ENCODE results near the gene MAP4K1.
"Not testable (repeated sequence)": the region's sequence is repeated elsewhere in the genome, so short reads cannot be mapped to it uniquely, and the experiment has no call there.

Gene MAP4K1

GRCh38 chr19:38632476-38633213 is 14.9 kb upstream of the MAP4K1 start:
- no peak overlapping the region for H3K4me3 ChIP-seq (replicated peaks; ENCODE audit: insufficient read depth, low read length)
- DNase-seq (ENCODE audit: low read depth in 1 of 2, low spot score in 1 of 2), result no peak
- H3K27me3 ChIP-seq (ENCODE audit: insufficient read depth, poor library complexity, severe bottlenecking), result no peaks in the 10 kb centered on the region
- H3K27ac ChIP-seq (replicated peaks), result no peak overlapping the region
- TF ChIP-seq SPI1 (IDR thresholded peaks at IDR 0.05; ENCODE audit: borderline replicate concordance, low read depth) (no peak), POLR2AphosphoS5 (IDR thresholded peaks at IDR 0.05; ENCODE audit: low read depth) (no peak), GABPA (IDR thresholded peaks at IDR 0.05; ENCODE audit: low read depth) (no peak)
- TF ChIP-seq, protein P1, sequence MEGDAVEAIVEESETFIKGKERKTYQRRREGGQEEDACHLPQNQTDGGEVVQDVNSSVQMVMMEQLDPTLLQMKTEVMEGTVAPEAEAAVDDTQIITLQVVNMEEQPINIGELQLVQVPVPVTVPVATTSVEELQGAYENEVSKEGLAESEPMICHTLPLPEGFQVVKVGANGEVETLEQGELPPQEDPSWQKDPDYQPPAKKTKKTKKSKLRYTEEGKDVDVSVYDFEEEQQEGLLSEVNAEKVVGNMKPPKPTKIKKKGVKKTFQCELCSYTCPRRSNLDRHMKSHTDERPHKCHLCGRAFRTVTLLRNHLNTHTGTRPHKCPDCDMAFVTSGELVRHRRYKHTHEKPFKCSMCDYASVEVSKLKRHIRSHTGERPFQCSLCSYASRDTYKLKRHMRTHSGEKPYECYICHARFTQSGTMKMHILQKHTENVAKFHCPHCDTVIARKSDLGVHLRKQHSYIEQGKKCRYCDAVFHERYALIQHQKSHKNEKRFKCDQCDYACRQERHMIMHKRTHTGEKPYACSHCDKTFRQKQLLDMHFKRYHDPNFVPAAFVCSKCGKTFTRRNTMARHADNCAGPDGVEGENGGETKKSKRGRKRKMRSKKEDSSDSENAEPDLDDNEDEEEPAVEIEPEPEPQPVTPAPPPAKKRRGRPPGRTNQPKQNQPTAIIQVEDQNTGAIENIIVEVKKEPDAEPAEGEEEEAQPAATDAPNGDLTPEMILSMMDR (IDR thresholded peaks at IDR 0.05; ENCODE audit: insufficient read depth, low read length), result no peak
- TF ChIP-seq, protein P2, sequence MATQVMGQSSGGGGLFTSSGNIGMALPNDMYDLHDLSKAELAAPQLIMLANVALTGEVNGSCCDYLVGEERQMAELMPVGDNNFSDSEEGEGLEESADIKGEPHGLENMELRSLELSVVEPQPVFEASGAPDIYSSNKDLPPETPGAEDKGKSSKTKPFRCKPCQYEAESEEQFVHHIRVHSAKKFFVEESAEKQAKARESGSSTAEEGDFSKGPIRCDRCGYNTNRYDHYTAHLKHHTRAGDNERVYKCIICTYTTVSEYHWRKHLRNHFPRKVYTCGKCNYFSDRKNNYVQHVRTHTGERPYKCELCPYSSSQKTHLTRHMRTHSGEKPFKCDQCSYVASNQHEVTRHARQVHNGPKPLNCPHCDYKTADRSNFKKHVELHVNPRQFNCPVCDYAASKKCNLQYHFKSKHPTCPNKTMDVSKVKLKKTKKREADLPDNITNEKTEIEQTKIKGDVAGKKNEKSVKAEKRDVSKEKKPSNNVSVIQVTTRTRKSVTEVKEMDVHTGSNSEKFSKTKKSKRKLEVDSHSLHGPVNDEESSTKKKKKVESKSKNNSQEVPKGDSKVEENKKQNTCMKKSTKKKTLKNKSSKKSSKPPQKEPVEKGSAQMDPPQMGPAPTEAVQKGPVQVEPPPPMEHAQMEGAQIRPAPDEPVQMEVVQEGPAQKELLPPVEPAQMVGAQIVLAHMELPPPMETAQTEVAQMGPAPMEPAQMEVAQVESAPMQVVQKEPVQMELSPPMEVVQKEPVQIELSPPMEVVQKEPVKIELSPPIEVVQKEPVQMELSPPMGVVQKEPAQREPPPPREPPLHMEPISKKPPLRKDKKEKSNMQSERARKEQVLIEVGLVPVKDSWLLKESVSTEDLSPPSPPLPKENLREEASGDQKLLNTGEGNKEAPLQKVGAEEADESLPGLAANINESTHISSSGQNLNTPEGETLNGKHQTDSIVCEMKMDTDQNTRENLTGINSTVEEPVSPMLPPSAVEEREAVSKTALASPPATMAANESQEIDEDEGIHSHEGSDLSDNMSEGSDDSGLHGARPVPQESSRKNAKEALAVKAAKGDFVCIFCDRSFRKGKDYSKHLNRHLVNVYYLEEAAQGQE (IDR thresholded peaks at IDR 0.05; ENCODE audit: insufficient replicate concordance, low read depth), result no peak

GRCh38 chr19:38631811-38632475 is 14.2 kb upstream of the MAP4K1 start:
- not testable (repeated sequence) for H3K4me3 ChIP-seq (replicated peaks; ENCODE audit: insufficient read depth, low read length); H3K27ac ChIP-seq (replicated peaks); DNase-seq (ENCODE audit: low read depth in 1 of 2, low spot score in 1 of 2); H3K27me3 ChIP-seq (ENCODE audit: insufficient read depth, poor library complexity, severe bottlenecking)

DNA sequence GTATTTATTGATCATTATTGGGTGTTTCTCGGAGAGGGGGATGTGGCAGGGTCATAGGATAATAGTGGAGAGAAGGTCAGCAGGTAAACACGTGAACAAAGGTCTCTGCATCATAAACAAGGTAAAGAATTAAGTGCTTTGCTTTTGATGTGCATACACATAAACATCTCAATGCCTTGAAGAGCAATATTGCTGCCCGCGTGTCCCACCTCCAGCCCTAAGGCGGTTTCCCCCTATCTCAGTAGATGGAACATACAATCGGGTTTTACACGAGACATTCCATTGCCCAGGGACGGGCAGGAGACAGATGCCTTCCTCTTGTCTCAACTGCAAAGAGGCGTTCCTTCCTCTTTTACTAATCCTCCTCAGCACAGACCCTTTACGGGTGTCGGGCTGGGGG is 13.5 kb upstream of the MAP4K1 start:
- not testable (repeated sequence) for H3K27me3 ChIP-seq (ENCODE audit: insufficient read depth, poor library complexity, severe bottlenecking); DNase-seq (ENCODE audit: low read depth in 1 of 2, low spot score in 1 of 2); H3K27ac ChIP-seq (replicated peaks); H3K4me3 ChIP-seq (replicated peaks; ENCODE audit: insufficient read depth, low read length)

- TF ChIP-seq, protein P1 (IDR thresholded peaks at IDR 0.05; ENCODE audit: insufficient read depth, low read length), result no peak
- no peak for TF ChIP-seq SPI1 (IDR thresholded peaks at IDR 0.05; ENCODE audit: borderline replicate concordance, low read depth)
- no peaks in the 10 kb centered on the region for H3K27me3 ChIP-seq (ENCODE audit: insufficient read depth, poor library complexity, severe bottlenecking)
- no peak overlapping the region for H3K4me3 ChIP-seq (replicated peaks; ENCODE audit: insufficient read depth, low read length)
- no peak for DNase-seq (ENCODE audit: low read depth in 1 of 2, low spot score in 1 of 2)
- H3K27ac ChIP-seq (replicated peaks), result no peak overlapping the region
Observed at GRCh38 chr19:38629568-38629967, 11.8 kb upstream of the MAP4K1 start.

DNA sequence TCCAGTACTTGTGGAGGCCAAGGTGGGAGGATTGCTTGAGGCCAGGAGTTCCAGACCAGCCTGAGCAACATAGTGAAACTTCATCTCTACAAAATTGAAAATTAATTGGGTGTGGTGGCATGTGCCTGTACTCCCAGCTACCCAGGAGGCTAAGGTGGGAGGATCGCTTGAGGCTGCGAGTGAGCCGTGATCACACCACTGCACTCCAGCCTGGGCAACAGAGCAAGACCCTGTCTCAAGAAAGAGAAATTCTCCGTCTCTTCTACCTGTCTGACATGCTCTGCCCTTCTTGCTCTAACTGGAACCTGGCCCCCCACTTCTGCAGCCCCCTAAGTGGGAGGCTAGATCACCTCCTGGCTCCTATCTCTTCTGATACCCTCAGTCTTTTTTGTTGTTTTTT is 8.6 kb upstream of the MAP4K1 start:
- no peak overlapping the region for H3K4me3 ChIP-seq (replicated peaks; ENCODE audit: insufficient read depth, low read length)
- no peak for DNase-seq (ENCODE audit: low read depth in 1 of 2, low spot score in 1 of 2)
- no peak for TF ChIP-seq GABPA (IDR thresholded peaks at IDR 0.05; ENCODE audit: low read depth)
- TF ChIP-seq, protein P2 (IDR thresholded peaks at IDR 0.05; ENCODE audit: insufficient replicate concordance, low read depth), result no peak
- no peak for TF ChIP-seq SPI1 (IDR thresholded peaks at IDR 0.05; ENCODE audit: borderline replicate concordance, low read depth)
- TF ChIP-seq POLR2AphosphoS5 (IDR thresholded peaks at IDR 0.05; ENCODE audit: low read depth), result no peak
- TF ChIP-seq, protein P1 (IDR thresholded peaks at IDR 0.05; ENCODE audit: insufficient read depth, low read length), result no peak
- H3K27ac ChIP-seq (replicated peaks), result no peak overlapping the region
- no peaks in the 10 kb centered on the region for H3K27me3 ChIP-seq (ENCODE audit: insufficient read depth, poor library complexity, severe bottlenecking)
